Choroid plexus epithelial cell (primary cell): ENCODE results near the gene CHD9.
"Not testable (repeated sequence)": the region's sequence is repeated elsewhere in the genome, so short reads cannot be mapped to it uniquely, and the experiment has no call there.

Source experiments
- DNase-seq: peaks from one replicate; pipeline ENCODE4 v3.0.0-alpha.2; 2010; ENCODE audit warnings: low read depth
- H3K4me3 ChIP-seq: 2 replicates; pipeline ENCODE4 v1.5.1; 2011; ENCODE audit warnings: low read depth, mild to moderate bottlenecking, control low read depth, low read length, moderate library complexity
- CTCF ChIP-seq: conservative IDR thresholded peaks from 2 replicates; pipeline ENCODE4 v1.5.1; 2011; ENCODE audit warnings: low read depth, mild to moderate bottlenecking, control low read depth, inconsistent platforms, low read length, moderate library complexity

The CHD9 gene

DNA sequence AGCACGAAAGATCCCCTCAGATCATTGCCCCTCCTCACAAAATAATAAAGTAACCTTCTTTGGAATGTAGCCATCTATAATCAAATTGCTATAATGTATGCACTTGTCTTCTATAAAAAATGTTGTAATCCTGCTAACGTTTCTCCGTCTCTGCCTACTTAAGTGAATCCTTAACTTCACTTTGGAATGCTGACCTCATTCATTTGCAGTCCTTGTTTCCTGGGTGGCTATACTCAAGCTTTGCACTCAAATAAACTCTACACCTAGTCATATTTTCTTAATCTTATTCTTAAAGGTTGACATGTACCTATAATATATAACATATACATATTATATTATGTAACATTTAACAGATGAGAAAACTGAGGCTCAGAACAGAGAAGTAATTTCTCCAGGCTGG is 24.8 kb upstream of the CHD9 start:
- DNase-seq, result no peak
- no peak for TF ChIP-seq CTCF
- H3K4me3 ChIP-seq, result no peak overlapping the region

DNA sequence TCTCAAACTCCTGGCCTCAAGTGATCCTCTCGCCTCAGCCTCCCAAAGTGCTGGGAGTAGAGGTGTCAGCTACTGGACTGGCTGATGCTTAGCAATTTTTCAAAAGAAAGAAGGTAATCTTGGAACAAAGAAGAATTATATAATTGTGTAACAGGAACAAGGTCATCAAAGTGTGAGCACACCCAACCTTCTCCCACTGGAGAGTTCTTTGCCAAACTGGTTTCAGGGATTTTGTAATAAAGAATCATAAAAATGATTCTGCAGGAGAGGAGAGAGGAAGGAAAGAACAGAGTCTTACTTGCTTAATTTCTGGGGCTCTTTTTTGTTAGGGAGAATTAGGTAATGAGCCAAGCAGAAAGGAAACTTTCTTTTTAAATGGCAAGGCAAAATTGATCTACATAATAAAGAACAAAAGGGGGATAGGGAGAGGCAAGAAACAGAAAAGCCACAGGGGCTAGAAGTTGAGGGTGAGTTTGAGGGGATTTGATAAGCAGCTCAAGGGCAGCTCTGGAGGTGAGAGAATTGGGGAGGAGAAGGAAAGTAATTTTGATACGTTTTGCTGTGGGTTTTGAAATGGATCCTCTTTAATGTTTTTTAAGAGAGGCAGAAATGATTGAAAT is 23.4 kb upstream of the CHD9 start:
- no peak overlapping the region for H3K4me3 ChIP-seq
- no peak for TF ChIP-seq CTCF
- no peak for DNase-seq

- peak; percentile 45 for DNase-seq
- no peak for TF ChIP-seq CTCF
- H3K4me3 ChIP-seq, result no peak overlapping the region
These were observed 20.5 kb upstream of the CHD9 start for GRCh38 chr16:53034306-53034705.

DNA sequence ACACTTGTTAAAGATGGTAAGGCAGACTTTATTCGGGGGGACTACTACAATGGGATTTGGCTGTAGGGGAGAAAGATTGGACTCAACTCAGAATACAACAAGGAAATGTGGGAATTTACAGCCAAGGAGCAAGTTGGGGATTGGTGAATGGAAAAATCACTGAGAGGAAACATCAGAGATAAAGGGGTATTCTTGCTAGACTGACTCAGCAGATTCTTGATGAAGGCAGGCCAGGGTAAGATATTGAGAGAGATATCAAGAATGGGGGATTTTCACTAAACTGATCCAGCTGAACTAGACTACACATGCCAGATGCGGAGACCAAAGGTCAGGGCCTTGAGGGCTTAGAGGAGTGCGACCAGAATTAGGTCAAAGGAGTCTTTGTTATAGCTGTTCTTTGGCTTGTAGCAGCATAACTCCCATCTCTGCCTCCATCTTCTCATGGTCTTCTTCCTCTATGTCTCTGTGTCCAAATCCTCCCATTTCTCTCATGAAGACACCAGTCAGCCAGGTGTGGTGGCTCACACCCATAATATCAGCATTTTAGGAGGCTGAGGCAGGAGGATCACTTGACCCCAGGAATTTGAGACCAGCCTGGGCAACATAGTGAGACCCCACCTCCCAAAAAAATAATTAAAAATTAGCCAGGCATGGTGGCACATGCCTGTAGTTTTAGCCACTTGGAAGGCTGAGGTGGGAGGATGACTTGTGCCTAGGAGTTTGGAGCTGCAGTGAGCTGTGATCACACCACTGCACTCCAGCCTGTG is 19.4 kb upstream of the CHD9 start:
- no peak for DNase-seq
- TF ChIP-seq CTCF, result no peak
- H3K4me3 ChIP-seq, result no peak overlapping the region

- TF ChIP-seq CTCF, result no peak
- no peak for DNase-seq
- no peak overlapping the region for H3K4me3 ChIP-seq
These were observed 18.7 kb upstream of the CHD9 start for GRCh38 chr16:53036066-53036465.

DNA sequence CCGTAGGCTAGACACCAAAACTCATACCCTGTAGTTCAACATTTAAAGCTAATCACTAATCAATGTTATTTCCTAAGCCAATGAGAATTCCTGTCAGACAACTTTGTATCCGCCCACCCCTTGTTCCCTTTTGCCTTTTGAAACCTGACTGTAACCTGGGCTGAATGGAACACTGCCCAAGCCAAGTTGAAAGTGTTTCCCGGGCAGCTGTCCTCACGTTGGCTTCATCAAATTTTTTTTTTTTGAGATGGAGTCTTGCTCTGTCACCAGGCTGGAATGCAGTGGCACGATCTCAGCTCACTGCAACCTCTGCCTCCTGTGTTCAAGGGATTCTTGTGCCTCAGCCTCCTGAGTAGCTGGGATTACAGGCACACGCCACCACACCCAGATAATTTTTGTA is 18.1 kb upstream of the CHD9 start:
- not testable (repeated sequence) for DNase-seq, H3K4me3 ChIP-seq

GRCh38 chr16:53040788-53041187 is 14.0 kb upstream of the CHD9 start:
- no peak for DNase-seq
- no peak for TF ChIP-seq CTCF
- H3K4me3 ChIP-seq, result no peak overlapping the region
